Measurements from ENCODE around the gene HACD3.
A peak's percentile ranks its signal among the peaks of the same experiment; 100 is the strongest.
"Not testable (repeated sequence)": the region's sequence is repeated elsewhere in the genome, so short reads cannot be mapped to it uniquely, and the experiment has no call there.

HACD3 gene

GRCh38 chr15:65550681-65551098, 20.4 kb downstream of the HACD3 start:
- no peak for DNase-seq

DNA sequence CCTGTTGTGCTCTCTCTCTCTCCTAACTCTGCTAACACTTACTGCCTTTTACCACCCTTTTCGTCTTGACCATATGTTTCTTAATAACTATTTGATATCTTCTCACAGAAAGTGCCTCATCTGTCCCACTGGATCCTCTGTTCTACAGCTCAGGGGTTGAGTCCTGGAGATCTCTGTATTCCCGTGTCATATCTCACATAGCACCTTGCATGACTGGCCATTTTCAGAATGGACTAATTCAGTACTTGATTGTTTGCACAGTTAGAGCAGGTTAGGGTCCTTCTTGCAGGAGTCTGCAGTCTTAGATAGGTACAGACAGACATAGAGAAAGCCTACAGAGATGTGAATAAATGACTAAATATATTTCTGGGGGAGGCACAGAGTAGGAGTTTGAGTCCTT, 20.9 kb downstream of the HACD3 start:
- no peak for DNase-seq

GRCh38 chr15:65552851-65553250, 22.6 kb downstream of the HACD3 start:
- not testable (repeated sequence) for DNase-seq

DNA sequence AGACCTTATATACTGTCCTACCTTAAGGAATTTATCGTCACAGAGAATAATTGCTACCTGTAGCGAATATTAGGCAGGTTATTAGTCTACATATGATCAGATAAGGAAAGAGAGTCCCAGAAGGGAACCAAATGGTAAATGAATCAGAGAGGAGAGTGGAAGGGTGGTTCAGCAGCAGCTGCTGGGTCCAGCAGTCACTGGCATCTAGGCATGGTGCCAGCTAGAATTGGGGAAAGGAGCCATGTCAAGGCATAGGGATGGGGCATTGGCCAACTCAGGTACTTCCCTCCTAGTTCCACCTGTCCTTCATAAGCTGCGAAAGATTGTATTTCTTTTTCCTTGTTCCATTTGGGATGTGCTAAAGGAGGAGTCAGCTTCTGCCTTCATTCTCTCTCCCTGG, 23.4 kb downstream of the HACD3 start:
- no peak for DNase-seq

GRCh38 chr15:65556622-65557021, 26.4 kb downstream of the HACD3 start:
- DNase-seq, result no peak

DNA sequence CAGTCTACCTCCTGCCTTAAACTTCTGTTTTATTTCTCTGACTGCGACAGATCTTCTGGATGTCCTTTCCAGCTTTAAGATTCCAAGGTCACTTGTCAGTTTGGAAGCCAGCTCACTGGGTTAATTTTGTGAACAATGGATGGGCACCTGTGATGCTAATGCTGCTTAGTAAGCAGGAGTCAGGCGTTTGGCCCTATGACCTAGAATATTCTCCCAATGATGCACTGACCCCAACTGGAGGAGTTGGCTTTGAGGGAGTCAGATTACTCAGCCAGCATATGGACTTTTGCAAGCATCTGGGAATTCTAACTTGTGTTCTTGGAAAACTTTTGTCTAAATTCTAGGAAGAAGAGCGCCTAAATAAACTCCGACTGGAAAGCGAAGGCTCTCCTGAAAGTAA, 28.1 kb downstream of the HACD3 start:
- DNase-seq, result no peak

DNA sequence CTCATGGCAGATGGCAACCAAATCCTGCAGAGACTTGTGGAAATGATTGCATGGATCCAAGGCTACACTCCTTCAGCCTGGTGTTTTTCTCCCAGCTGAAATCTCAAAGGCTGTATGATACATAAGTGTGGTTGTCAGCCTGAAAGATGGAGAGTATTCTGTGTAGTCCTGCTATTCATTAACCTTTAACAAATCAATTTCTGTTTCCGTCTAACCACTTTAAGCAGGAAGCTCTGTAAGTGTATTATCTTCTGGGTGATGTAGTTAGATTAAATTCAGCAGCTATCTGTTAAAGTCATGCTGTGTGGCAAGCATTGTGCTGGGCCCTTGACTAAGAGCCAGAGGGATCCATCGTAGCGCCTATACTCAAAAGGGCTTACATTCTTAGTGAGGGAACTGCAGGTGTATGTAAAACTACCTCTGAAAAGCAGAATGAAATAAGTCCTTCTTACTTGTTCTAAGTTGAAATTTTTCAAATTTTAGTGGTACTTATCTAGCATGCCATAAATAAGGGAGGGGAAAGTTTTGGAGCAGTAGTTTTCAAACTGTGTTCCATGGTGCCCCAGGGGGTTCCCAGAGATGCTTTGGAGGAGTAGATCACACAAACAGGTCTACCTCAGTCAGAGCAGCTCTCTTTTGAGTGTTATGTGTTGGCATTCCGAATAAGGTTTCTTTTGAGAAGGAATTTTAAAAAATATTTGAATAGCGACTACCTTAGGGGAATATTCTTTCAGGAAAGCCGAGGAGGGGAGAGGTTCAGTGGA, 28.9 kb downstream of the HACD3 start:
- DNase-seq, result no peak

GRCh38 chr15:65559941-65560340, 29.7 kb downstream of the HACD3 start:
- no peak for DNase-seq

DNA sequence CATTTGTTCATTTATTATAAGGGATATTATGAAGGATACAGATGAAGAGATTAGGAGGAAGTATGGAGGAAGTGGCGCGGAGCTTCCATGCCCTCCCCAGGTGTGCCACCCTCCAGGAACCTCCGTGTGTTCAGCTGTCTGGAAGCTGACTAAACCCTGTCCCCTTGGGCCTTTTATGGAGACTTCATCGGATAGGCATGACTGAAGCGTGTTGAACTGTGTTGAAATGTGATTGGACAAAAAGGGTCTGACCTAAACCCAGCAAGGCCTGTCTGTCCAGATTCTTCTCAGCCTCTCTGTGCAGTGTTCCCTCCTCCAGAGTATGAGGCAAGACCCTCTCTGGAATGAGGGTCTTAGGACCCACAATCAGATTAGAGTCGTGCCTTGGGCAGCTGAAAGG, 31.7 kb downstream of the HACD3 start:
- no peak for DNase-seq

DNA sequence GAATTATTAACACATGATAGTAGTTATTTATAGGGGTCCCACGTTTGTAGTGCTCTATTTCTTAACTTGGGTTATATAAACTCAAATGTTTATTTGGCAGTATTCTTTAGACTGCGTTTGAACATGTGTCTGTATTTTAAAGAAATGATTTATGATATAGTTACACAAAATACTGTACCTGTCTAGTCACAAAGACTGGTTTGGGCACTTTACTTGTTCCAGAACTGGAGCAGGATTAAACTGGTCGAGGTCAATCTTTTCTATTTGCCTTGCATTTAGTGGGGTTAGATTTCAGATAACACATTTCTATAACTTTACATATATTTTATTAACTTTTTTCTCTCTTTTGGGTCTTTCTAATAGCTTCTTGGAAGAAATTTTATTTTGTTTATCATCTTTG, 39.5 kb downstream of the HACD3 start:
- DNase-seq, result no peak

- DNase-seq, result no peak
These were observed 41.7 kb downstream of the HACD3 start for GRCh38 chr15:65571971-65572370.

DNA sequence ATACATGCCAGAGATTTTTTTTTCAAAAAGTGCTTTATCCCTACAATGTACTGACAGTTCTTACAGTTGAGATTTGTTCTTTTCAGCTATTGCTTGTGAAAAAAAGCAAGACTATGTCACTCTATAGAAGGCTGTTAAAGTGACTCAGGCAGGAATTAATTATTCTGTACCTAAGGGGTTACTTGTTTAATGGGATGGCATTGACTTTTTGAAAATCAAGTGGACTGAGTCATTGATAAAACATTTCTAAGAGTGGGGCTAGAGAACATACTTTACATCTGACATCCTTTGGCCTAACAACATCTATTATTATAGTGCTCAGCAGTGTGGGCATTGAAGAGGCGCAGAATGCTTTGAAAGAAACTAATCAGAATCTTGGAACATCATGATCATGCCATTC, 46.4 kb downstream of the HACD3 start:
- DNase-seq, result no peak

DNA sequence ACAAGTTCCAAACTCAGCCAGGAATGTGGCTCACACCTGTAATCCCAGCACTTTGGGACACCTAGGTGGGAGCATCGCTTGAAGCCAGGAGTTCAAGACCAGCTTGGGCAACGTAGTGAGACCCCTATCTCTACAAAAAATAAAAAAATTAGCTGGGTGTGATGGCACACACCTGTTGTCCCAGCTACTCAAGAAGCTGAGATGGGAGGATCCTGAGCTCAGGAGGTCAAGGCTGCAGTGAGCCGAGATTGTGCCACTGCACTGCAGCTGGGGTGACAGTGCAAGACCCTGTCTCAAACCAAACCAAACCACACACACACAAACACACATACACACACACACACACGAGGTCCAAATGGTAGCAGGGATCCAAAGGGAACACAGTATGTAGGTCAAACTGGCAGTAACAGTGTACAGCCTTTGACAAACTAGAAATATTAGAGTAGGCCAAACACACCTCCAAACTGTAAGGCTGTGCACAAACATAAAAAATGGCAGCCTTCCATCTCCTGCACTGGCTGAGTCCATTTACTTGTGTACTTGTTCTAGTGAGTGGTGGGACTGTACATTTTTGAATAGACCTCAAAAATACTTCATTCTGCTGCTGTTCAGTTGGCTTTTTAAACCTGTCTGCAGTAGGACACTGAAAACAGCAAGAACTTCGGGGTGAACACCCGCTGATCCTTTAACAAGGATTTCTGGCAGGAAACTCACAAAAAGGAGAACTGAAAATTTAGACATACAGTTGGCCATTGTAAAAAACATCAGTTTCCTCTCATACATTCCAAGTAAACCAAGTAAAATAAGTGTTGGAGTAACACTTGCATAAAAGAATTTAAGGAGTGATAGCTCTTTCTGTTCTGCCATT, 47.1 kb downstream of the HACD3 start:
- DNase-seq, result no peak

DNA sequence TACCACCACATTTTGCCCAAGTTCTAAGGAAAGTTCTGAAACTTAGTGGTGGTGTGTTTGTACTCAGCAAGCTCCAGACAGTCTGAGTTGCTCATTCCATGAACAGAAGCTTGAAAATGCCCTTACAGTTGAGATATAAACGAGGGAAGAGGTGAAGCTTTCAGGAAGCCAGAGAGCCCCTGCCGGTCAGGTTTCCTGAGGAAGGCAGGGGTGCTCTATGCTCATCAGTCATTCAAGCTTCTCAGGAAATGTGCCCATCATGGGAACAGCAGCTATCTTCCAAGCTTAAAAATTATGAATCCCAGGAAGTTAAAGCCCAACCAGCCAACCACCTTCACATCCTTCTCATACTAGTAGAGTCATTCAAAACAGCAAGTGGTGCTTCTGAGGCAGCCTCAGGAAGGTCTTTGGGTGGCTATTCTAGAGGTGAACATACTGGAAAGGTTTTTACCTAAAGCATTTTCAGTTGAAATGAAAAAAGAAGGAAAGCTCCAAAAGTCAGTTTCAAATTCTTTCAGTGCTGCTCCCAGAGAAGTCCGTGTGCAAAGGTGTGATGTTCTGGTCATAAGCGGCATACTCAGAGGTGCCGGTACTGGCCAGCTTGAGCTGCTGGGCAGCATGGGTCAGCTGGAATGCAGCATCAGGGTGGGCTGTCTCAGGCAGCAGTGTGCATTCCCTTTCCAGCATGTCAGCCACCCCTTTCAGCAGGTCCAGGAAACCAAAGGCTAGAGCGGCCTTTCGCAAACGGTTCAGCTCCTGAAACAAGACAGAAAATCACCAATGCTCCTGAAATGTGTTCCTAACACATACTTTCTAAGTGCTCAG, 48.9 kb downstream of the HACD3 start:
- DNase-seq, result no peak

GRCh38 chr15:65579762-65580161, 49.5 kb downstream of the HACD3 start:
- DNase-seq, result no peak

GRCh38 chr15:65580287-65580686, 50.0 kb downstream of the HACD3 start:
- no peak for DNase-seq

GRCh38 chr15:65583701-65584100, 53.4 kb downstream of the HACD3 start:
- peak in 1 of 2 experiments; percentile 19 for DNase-seq

DNA sequence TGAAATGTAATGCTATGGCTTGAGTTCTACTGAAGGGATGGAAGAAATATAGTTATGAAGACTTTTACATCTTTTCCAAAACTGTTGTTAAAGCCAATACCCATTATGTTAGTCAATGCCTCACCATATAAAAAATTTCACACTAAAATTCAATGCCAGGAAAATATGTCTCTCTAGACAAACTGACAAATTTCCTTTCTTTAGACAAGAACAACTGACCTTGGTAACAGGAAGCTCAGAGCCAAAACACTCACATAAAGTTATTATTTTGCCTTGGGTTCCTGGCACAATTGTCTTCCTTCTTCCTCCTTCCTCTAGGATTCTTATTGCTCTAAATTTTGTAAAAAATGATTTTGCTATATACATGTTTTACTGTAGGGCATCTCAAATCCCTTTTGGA, 54.0 kb downstream of the HACD3 start:
- DNase-seq, result no peak

GRCh38 chr15:65587094-65587493, 56.8 kb downstream of the HACD3 start:
- no peak for DNase-seq

DNA sequence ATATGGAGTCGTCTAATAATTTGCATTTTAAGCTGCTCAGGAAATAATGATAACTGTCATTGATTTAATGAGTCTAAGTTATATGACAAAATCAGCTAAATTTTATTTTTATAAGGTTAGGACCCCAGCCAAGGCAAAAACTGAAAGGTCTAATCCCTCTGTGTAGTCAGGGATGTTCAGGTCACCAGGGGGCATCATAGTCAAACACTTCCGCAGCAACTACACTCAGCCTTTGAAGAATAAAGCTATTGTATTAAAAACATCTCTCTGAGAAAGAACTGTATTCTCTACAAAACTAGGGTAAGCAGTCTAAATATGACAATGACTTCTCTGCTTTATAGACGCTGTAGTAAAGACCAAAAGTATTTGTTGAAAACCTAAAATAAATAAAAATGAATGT, 65.7 kb downstream of the HACD3 start:
- DNase-seq, result no peak

DNA sequence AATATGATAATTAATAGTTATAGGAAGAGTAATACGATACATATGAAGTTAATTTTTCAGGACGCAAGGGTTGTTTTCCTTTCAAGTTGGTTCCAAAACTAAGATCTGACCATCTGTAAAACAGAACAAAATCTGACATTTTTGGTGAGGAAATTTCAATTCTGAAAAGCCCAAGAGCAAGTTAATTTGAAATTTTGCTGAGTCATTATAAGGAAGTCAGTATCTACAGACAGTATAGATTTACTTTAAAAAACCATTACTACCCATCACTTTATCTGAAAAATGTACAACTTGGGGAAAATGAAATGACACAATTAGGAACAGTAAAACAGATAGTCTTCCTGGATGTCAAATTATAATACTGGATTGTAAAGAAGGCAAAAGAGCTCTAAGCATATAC, 68.2 kb downstream of the HACD3 start:
- DNase-seq, result no peak

GRCh38 chr15:65599677-65600076, 69.4 kb downstream of the HACD3 start:
- DNase-seq, result no peak

GRCh38 chr15:65603134-65603533, 72.9 kb downstream of the HACD3 start:
- DNase-seq, result no peak

Data from stimulated activated CD4-positive, alpha-beta T cell treated with anti-CD3 and anti-CD28 coated beads, Interleukin-4, amount 100 ng/mL, for 4 hours (primary cell).